Body of pancreas (tissue), 4 donors: ENCODE data around the gene HHAT.

Experiments
- CTCF ChIP-seq, 7 experiments: fragments of 450-650 bp in 4 of 7; fragments of 200-600 bp in 3 of 7; sonication (generic) in 3 of 7; IDR thresholded peaks; one replicate each; pipeline ENCODE4 v1.5.1; 2016 to 2019; ENCODE audit warnings: antibody characterized with exemption in 7 of 7
- POLR2A ChIP-seq, 3 donors: fragments of 450-650 bp; IDR thresholded peaks; one replicate each; pipeline ENCODE4 v1.6.1; 2016; ENCODE audit warnings: antibody characterized with exemption in 3 of 3, mild to moderate bottlenecking in 2 of 3

- TF ChIP-seq CTCF (IDR thresholded peaks at IDR 0.05) (no peak), POLR2A (IDR thresholded peaks at IDR 0.05) (no peak)
Observed at GRCh38 chr1:210372931-210373627, 44.4 kb downstream of the HHAT start.
